HepG2 (cell line): ENCODE data around the gene GALNT17.

Experiments
- CREB1 ChIP-seq, 2 experiments: fragments of 450-650 bp in 1 of 2; IDR thresholded peaks; 2 replicates each; pipeline ENCODE4 v1.6.1; 2016 to 2017; ENCODE audit warnings: control low read depth in 1 of 2, mild to moderate bottlenecking in 1 of 2, missing compliant biosample characterization in 1 of 2, missing genetic modification characterization in 1 of 2
- ELF4 ChIP-seq: sonication (generic); formaldehyde crosslinking; IDR thresholded peaks from 2 replicates; pipeline ENCODE4 v1.5.0; 2020; ENCODE audit warnings: missing genetic modification reagents, mild to moderate bottlenecking, moderate library complexity, borderline replicate concordance
- HNRNPLL ChIP-seq: fragments of 200-400 bp; formaldehyde crosslinking; IDR thresholded peaks from 2 replicates; pipeline ENCODE4 v1.6.1; 2017; ENCODE audit warnings: mild to moderate bottlenecking, low read depth, low read length; ENCODE audit not compliant: poor library complexity, severe bottlenecking
- KAT7 ChIP-seq: IDR thresholded peaks from 2 replicates; pipeline ENCODE4 v1.6.1; 2018; ENCODE audit warnings: borderline replicate concordance, missing compliant biosample characterization
- MTA3 ChIP-seq: sonication (generic); formaldehyde crosslinking; IDR thresholded peaks from 2 replicates; pipeline ENCODE4 v1.4.0; 2020; ENCODE audit warnings: missing genetic modification reagents
- MXD4 ChIP-seq: IDR thresholded peaks from 2 replicates; pipeline ENCODE4 v1.6.1; 2016; ENCODE audit warnings: mild to moderate bottlenecking, missing biosample characterization, missing genetic modification reagents
- NFKB2 ChIP-seq: sonication (generic); formaldehyde crosslinking; IDR thresholded peaks from 2 replicates; pipeline ENCODE4 v1.4.0; 2020; ENCODE audit warnings: missing genetic modification reagents, borderline replicate concordance
- ZNF747 ChIP-seq: sonication (generic); formaldehyde crosslinking; IDR thresholded peaks from 2 replicates; pipeline ENCODE4 v1.8.1; 2023; ENCODE audit warnings: missing genetic modification reagents, mild to moderate bottlenecking, borderline replicate concordance
- TF ChIP-seq, protein P1 (sequence below): IDR thresholded peaks from 2 replicates; pipeline ENCODE4 v1.6.1; 2012; ENCODE audit warnings: inconsistent platforms
- TF ChIP-seq, protein P2 (sequence below): sonication (generic); formaldehyde crosslinking; IDR thresholded peaks from 2 replicates; pipeline ENCODE4 v1.5.0; 2020; ENCODE audit warnings: mild to moderate bottlenecking, missing genetic modification reagents, moderate library complexity
- TF ChIP-seq, protein P3 (sequence below): sonication (generic); formaldehyde crosslinking; IDR thresholded peaks from 2 replicates; pipeline ENCODE4 v1.9.0; 2021; ENCODE audit warnings: missing genetic modification reagents, borderline replicate concordance

DNA sequence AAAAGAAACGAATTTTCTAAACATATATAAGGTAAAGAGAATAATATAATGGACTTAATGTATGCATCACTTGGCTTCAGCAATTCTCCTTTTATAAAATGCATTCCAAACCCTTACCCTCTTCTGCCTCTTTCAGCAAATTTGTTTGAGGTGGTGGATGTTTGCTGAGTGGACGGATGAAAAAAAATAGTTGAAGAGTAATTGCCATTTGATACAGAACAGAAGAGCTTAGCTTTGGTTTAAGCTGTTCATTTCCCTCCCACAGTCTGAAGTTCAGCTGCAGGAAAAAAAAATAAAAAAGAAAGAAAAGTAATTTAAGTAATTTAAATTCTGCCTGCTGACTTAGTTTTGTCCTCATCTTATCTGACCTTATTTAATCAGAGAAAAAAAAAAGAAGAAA, 138.6 kb downstream of the GALNT17 start:
- TF ChIP-seq ZNF747 (no peak), HNRNPLL (no peak), MTA3 (no peak), CREB1 (IDR thresholded peaks at IDR 0.05) (no peak), CREB1 (CRISPR knock-in tag; IDR thresholded peaks at IDR 0.05) (no peak), ELF4 (CRISPR knock-in tag) (no peak), MXD4 (CRISPR knock-in tag) (no peak), NFKB2 (CRISPR knock-in tag) (no peak), KAT7 (CRISPR knock-in tag) (no peak)
- TF ChIP-seq, protein P1, sequence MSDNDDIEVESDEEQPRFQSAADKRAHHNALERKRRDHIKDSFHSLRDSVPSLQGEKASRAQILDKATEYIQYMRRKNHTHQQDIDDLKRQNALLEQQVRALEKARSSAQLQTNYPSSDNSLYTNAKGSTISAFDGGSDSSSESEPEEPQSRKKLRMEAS, result no peak
- TF ChIP-seq, protein P2, sequence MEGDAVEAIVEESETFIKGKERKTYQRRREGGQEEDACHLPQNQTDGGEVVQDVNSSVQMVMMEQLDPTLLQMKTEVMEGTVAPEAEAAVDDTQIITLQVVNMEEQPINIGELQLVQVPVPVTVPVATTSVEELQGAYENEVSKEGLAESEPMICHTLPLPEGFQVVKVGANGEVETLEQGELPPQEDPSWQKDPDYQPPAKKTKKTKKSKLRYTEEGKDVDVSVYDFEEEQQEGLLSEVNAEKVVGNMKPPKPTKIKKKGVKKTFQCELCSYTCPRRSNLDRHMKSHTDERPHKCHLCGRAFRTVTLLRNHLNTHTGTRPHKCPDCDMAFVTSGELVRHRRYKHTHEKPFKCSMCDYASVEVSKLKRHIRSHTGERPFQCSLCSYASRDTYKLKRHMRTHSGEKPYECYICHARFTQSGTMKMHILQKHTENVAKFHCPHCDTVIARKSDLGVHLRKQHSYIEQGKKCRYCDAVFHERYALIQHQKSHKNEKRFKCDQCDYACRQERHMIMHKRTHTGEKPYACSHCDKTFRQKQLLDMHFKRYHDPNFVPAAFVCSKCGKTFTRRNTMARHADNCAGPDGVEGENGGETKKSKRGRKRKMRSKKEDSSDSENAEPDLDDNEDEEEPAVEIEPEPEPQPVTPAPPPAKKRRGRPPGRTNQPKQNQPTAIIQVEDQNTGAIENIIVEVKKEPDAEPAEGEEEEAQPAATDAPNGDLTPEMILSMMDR (CRISPR knock-in tag), result no peak
- TF ChIP-seq, protein P3, sequence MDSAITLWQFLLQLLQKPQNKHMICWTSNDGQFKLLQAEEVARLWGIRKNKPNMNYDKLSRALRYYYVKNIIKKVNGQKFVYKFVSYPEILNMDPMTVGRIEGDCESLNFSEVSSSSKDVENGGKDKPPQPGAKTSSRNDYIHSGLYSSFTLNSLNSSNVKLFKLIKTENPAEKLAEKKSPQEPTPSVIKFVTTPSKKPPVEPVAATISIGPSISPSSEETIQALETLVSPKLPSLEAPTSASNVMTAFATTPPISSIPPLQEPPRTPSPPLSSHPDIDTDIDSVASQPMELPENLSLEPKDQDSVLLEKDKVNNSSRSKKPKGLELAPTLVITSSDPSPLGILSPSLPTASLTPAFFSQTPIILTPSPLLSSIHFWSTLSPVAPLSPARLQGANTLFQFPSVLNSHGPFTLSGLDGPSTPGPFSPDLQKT, result no peak
